Mesendoderm (in vitro differentiated cells): ENCODE results near the gene SCG2.

ENCODE experiments used
- DNase-seq: peaks from one replicate; pipeline ENCODE4 v3.0.0; 2013
- H2AK5ac ChIP-seq: 2 replicates; pipeline ENCODE4 v1.6.1; 2013; ENCODE audit warnings: low read length, inconsistent platforms
- H2BK120ac ChIP-seq: 2 replicates; pipeline ENCODE4 v1.6.1; 2013; ENCODE audit warnings: low read depth, mild to moderate bottlenecking, low read length, moderate library complexity, mixed read lengths
- H2BK15ac ChIP-seq: replicated peaks from 2 replicates; pipeline ENCODE4 v1.6.1; 2013; ENCODE audit warnings: low read depth, mild to moderate bottlenecking, moderate library complexity
- H2BK5ac ChIP-seq: 2 replicates; pipeline ENCODE4 v1.6.1; 2013; ENCODE audit warnings: low read length, inconsistent platforms
- H3K18ac ChIP-seq: 2 replicates; pipeline ENCODE4 v1.6.1; 2013; ENCODE audit warnings: mild to moderate bottlenecking, low read length, mixed read lengths
- H3K23ac ChIP-seq: one replicate; pipeline ENCODE4 v1.6.1; 2013; ENCODE audit warnings: low read length
- H3K27ac ChIP-seq: 2 replicates; pipeline ENCODE4 v1.5.1; 2013; ENCODE audit warnings: low read depth, mild to moderate bottlenecking, inconsistent platforms, low read length, moderate library complexity
- H3K27me3 ChIP-seq: 2 replicates; pipeline ENCODE4 v1.6.1; 2013; ENCODE audit warnings: low read length, control low read depth, mild to moderate bottlenecking, inconsistent platforms; ENCODE audit not compliant: insufficient read depth, poor library complexity
- H3K36me3 ChIP-seq: 2 replicates; pipeline ENCODE4 v1.6.1; 2013; ENCODE audit warnings: low read length, inconsistent platforms; ENCODE audit not compliant: control insufficient read depth, insufficient read depth
- H3K4ac ChIP-seq: one replicate; pipeline ENCODE4 v1.6.1; 2013; ENCODE audit warnings: low read depth, mild to moderate bottlenecking, low read length, moderate library complexity
- H3K4me1 ChIP-seq: 2 replicates; pipeline ENCODE4 v1.6.1; 2013; ENCODE audit warnings: low read depth, low read length, inconsistent platforms; ENCODE audit not compliant: control insufficient read depth
- H3K4me2 ChIP-seq: 2 replicates; pipeline ENCODE4 v1.6.1; 2013; ENCODE audit warnings: low read length
- H3K4me3 ChIP-seq: 2 replicates; pipeline ENCODE4 v1.5.1; 2013; ENCODE audit warnings: mild to moderate bottlenecking, low read length
- H3K56ac ChIP-seq: one replicate; pipeline ENCODE4 v1.6.1; 2013; ENCODE audit warnings: low read length
- H3K79me1 ChIP-seq: 2 replicates; pipeline ENCODE4 v1.6.1; 2013; ENCODE audit warnings: low read length, inconsistent platforms
- H3K79me2 ChIP-seq: 2 replicates; pipeline ENCODE4 v1.6.1; 2013; ENCODE audit warnings: mild to moderate bottlenecking, low read length; ENCODE audit not compliant: control insufficient read depth, insufficient read depth
- H3K9ac ChIP-seq: 2 replicates; pipeline ENCODE4 v1.6.1; 2013; ENCODE audit warnings: low read length, inconsistent platforms
- H4K5ac ChIP-seq: one replicate; pipeline ENCODE4 v1.6.1; 2013; ENCODE audit warnings: low read length
- H4K8ac ChIP-seq: one replicate; pipeline ENCODE4 v1.6.1; 2013; ENCODE audit warnings: low read depth, mild to moderate bottlenecking, control low read depth, low read length, moderate library complexity
- WGBS: extraction: QIAGEN DNeasy Blood & Tissue Kit; methylation state at CpG from one replicate; pipeline ENCODE4 v1.1.7; 2013; ENCODE audit warnings: low lambda C conversion rate, missing lambda C conversion rate; ENCODE audit not compliant: insufficient coverage; ENCODE audit errors: extremely low coverage; 5-methylcytosine and 5-hydroxymethylcytosine counted together

The SCG2 gene

DNA sequence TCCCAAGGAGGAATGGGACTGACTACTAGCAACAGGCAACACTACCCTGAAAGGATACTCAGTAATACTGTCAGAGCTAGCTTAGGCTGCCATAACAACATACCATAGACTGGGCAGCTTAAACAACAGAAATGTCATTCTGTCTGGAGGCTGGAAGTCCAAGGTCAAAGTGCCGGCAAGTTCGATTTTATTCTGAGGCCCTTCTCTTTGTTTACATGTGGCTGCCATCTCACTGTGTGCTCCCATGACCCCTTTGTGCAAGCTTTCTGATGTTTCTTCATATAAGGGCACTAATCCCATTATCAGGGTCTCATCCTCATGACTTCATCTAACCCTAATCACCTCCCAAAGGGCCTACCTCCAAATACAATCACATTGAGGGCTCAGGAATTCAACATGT is 30.7 kb upstream of the SCG2 start:
- Histone ChIP-seq H3K9ac (no peak overlapping the region), H3K79me1 (no peaks in the 10 kb centered on the region), H3K27ac (no peak overlapping the region), H3K79me2 (no peaks in the 10 kb centered on the region), H3K56ac (no peak overlapping the region), H3K4me1 (no peaks in the 10 kb centered on the region), H4K8ac (no peak overlapping the region), H3K4ac (no peak overlapping the region), H3K23ac (no peak overlapping the region), H3K36me3 (no peaks in the 10 kb centered on the region), H2BK120ac (no peak overlapping the region), H3K4me2 (no peak overlapping the region), H2BK15ac (no peak overlapping the region), H3K18ac (no peak overlapping the region), H3K27me3 (no peaks in the 10 kb centered on the region), H3K4me3 (no peak overlapping the region), H4K5ac (no peak overlapping the region), H2BK5ac (no peak overlapping the region), H2AK5ac (no peak overlapping the region)
- no CpG with 5 or more reads among the region's 2 CpGs for WGBS
- no peak for DNase-seq

- Histone ChIP-seq H2BK120ac (no peak overlapping the region), H4K5ac (no peak overlapping the region), H3K27ac (no peak overlapping the region), H3K4me2 (no peak overlapping the region), H2BK15ac (no peak overlapping the region), H3K4me1 (no peaks in the 10 kb centered on the region), H3K79me2 (no peaks in the 10 kb centered on the region), H3K4ac (no peak overlapping the region), H3K36me3 (no peaks in the 10 kb centered on the region), H3K18ac (no peak overlapping the region), H3K56ac (no peak overlapping the region), H3K4me3 (no peak overlapping the region), H3K79me1 (no peaks in the 10 kb centered on the region), H3K27me3 (peaks cover 3% of the 10 kb centered on the region), H2AK5ac (no peak overlapping the region), H4K8ac (no peak overlapping the region), H2BK5ac (no peak overlapping the region), H3K23ac (no peak overlapping the region), H3K9ac (no peak overlapping the region)
- no peak for DNase-seq
- WGBS: no CpG with 5 or more reads among the region's 2 CpGs
Measured at GRCh38 chr2:223626716-223627115, 24.6 kb upstream of the SCG2 start.

GRCh38 chr2:223625652-223626051 is 23.5 kb upstream of the SCG2 start:
- Histone ChIP-seq H3K79me1 (no peaks in the 10 kb centered on the region), H3K4ac (no peak overlapping the region), H3K27ac (no peak overlapping the region), H4K8ac (no peak overlapping the region), H3K18ac (no peak overlapping the region), H3K4me2 (no peak overlapping the region), H2BK15ac (no peak overlapping the region), H2BK5ac (no peak overlapping the region), H3K9ac (no peak overlapping the region), H3K4me3 (no peak overlapping the region), H2BK120ac (no peak overlapping the region), H3K27me3 (peaks cover 3% of the 10 kb centered on the region), H2AK5ac (no peak overlapping the region), H3K36me3 (no peaks in the 10 kb centered on the region), H3K4me1 (no peaks in the 10 kb centered on the region), H4K5ac (no peak overlapping the region), H3K23ac (no peak overlapping the region), H3K79me2 (no peaks in the 10 kb centered on the region), H3K56ac (no peak overlapping the region)
- no peak for DNase-seq
- no CpG with 5 or more reads among the region's 1 CpG for WGBS

- Histone ChIP-seq H4K5ac (no peak overlapping the region), H4K8ac (no peak overlapping the region), H3K18ac (no peak overlapping the region), H3K79me1 (no peaks in the 10 kb centered on the region), H3K9ac (no peak overlapping the region), H2BK15ac (no peak overlapping the region), H3K27ac (no peak overlapping the region), H3K56ac (no peak overlapping the region), H2BK120ac (no peak overlapping the region), H3K36me3 (no peaks in the 10 kb centered on the region), H3K4me1 (peaks cover 10% of the 10 kb centered on the region), H2BK5ac (no peak overlapping the region), H3K4me2 (no peak overlapping the region), H2AK5ac (no peak overlapping the region), H3K4ac (no peak overlapping the region), H3K27me3 (peaks cover 7% of the 10 kb centered on the region), H3K79me2 (no peaks in the 10 kb centered on the region), H3K4me3 (no peak overlapping the region), H3K23ac (no peak overlapping the region)
- no CpG with 5 or more reads among the region's 7 CpGs for WGBS
- no peak for DNase-seq
Measured at GRCh38 chr2:223621901-223622300, 19.7 kb upstream of the SCG2 start.

- Histone ChIP-seq H3K18ac (no peak overlapping the region), H4K5ac (no peak overlapping the region), H2BK15ac (no peak overlapping the region), H2AK5ac (no peak overlapping the region), H3K79me2 (no peaks in the 10 kb centered on the region), H3K27me3 (peaks cover 7% of the 10 kb centered on the region), H3K4me3 (no peak overlapping the region), H3K36me3 (no peaks in the 10 kb centered on the region), H3K27ac (no peak overlapping the region), H3K23ac (no peak overlapping the region), H3K79me1 (no peaks in the 10 kb centered on the region), H3K56ac (no peak overlapping the region), H3K4ac (no peak overlapping the region), H2BK5ac (no peak overlapping the region), H2BK120ac (no peak overlapping the region), H3K9ac (no peak overlapping the region), H3K4me1 (peaks cover 10% of the 10 kb centered on the region), H4K8ac (no peak overlapping the region), H3K4me2 (no peak overlapping the region)
- peak; percentile 28 for DNase-seq
- no CpG with 5 or more reads among the region's 7 CpGs for WGBS
Measured at GRCh38 chr2:223619486-223620129, 17.4 kb upstream of the SCG2 start.
